Activated CD4-positive, alpha-beta T cell treated with anti-CD3 and anti-CD28 coated beads, Interleukin-2, amount 50 U/mL, for 1 hour (primary cell): ENCODE data around the gene PPIF.
A peak's percentile ranks its signal among the peaks of the same experiment; 100 is the strongest.

Experiments used
- DNase-seq: peaks from one replicate; pipeline ENCODE4 v3.0.0-alpha.2; 2020

The PPIF gene

GRCh38 chr10:79347226-79347893 is at the start of gene PPIF:
PPIF (plus strand) TSS chr10:79347469; CDS start chr10:79347549, 80 bp downstream.
- peak; percentile 88 for DNase-seq

- no peak for DNase-seq
Measured at GRCh38 chr10:79298403-79299244, 48.6 kb upstream of the PPIF start.

- DNase-seq = no peak
Measured at GRCh38 chr10:79299397-79300241, 47.6 kb upstream of the PPIF start.

- DNase-seq = no peak
Measured at GRCh38 chr10:79300711-79301110, 46.6 kb upstream of the PPIF start.

GRCh38 chr10:79301754-79302530 is 45.3 kb upstream of the PPIF start:
- no peak for DNase-seq

GRCh38 chr10:79303631-79304478 is 43.4 kb upstream of the PPIF start:
- DNase-seq = no peak

GRCh38 chr10:79304479-79305087 is 42.7 kb upstream of the PPIF start:
- no peak for DNase-seq

GRCh38 chr10:79305515-79305914 is 41.8 kb upstream of the PPIF start:
- DNase-seq = no peak

GRCh38 chr10:79305988-79306387 is 41.3 kb upstream of the PPIF start:
- DNase-seq = no peak

GRCh38 chr10:79306644-79307220 is 40.5 kb upstream of the PPIF start:
- no peak for DNase-seq

- DNase-seq = no peak
Measured at GRCh38 chr10:79308016-79308415, 39.3 kb upstream of the PPIF start.

- DNase-seq = no peak
Measured at GRCh38 chr10:79308969-79309665, 38.2 kb upstream of the PPIF start.

- no peak for DNase-seq
Measured at GRCh38 chr10:79310200-79310865, 36.9 kb upstream of the PPIF start.

GRCh38 chr10:79310911-79311573 is 36.2 kb upstream of the PPIF start:
- DNase-seq = no peak

GRCh38 chr10:79311581-79312407 is 35.5 kb upstream of the PPIF start:
- no peak for DNase-seq

GRCh38 chr10:79312601-79313187 is 34.6 kb upstream of the PPIF start:
- DNase-seq = no peak

GRCh38 chr10:79313320-79313719 is 33.9 kb upstream of the PPIF start:
- no peak for DNase-seq
